Endometrial microvascular endothelial cells (primary cell): ENCODE data around the gene TRIM71. TPM values are rescaled to one million over a fixed set of nuclear protein-coding genes. Genes with fewer than 3 reads are reported as not detected.

ENCODE experiments used
- in situ Hi-C: cut with HindIII; loops from 2 replicates; pipeline ENCODE4 v1.10.0; 2017; ENCODE audit warnings: low sequenced_read_pairs, low pct_unique_long_range_greater_than_20kb; ENCODE audit errors: inconsistent ontology term
- total RNA-seq: library from RNA; depleted of rRNA; stranded (reverse); fragments of >200 nt; gene quantifications from one replicate; pipeline ENCODE4 v1.2.3, GENCODE V29; 2015; ENCODE audit errors: inconsistent ontology term

TRIM71 gene
- total RNA-seq, 1 donor from 2014 or later, result not detected

DNA sequence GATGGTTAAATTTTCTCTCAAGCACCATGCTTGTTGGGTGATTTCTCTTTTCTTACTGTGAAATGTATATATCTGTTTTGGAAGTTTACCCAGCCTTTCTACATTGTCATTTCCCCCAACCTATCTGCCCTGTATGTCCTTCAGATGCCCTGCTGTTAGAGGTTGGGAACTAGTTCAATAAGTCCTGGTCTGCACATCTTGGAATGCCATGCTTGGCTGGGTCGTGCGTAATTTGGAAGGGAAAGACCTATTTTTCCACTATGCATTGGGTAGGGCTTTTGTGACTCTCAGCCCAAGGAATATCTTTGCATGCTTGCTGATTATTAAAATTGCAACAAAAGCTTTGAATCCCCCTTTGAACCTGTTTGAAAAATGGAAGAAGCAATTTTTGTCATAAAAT is 63.8 kb downstream of the TRIM71 start:
- in situ Hi-C loops, result no loop called here

GRCh38 chr3:32882189-32882588 is 64.4 kb downstream of the TRIM71 start:
- in situ Hi-C loops, result no loop called here

GRCh38 chr3:32882603-32883025 is 64.8 kb downstream of the TRIM71 start:
- in situ Hi-C loops, result no loop called here

GRCh38 chr3:32883817-32884216 is 66.0 kb downstream of the TRIM71 start:
- in situ Hi-C loops, result no loop called here

- in situ Hi-C loops, result no loop called here
Observed at GRCh38 chr3:32884591-32884990, 66.8 kb downstream of the TRIM71 start.

GRCh38 chr3:32885283-32885901 is 67.6 kb downstream of the TRIM71 start:
- in situ Hi-C loops, result no loop called here

GRCh38 chr3:32886296-32886695 is 68.5 kb downstream of the TRIM71 start:
- in situ Hi-C loops, result no loop called here

DNA sequence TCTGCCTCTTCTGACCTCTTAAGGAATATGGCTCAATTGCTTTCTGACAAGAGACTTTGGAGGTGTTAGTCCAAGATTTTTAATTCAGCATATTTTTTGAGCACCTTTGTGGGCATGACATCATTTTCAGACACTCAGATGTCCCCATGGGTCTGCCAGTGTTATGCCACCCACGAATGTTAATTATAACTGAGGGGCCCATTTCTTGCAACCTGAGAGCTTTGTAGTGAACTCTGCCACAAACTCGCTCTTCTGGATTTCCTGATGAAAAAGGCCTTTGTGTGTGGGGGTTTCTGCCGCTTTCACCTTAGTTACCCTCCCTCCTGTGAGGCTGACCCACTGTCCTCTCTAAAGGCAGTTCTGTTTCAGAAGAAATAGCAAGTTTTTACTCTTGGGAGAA is 69.1 kb downstream of the TRIM71 start:
- in situ Hi-C loops, result no loop called here

DNA sequence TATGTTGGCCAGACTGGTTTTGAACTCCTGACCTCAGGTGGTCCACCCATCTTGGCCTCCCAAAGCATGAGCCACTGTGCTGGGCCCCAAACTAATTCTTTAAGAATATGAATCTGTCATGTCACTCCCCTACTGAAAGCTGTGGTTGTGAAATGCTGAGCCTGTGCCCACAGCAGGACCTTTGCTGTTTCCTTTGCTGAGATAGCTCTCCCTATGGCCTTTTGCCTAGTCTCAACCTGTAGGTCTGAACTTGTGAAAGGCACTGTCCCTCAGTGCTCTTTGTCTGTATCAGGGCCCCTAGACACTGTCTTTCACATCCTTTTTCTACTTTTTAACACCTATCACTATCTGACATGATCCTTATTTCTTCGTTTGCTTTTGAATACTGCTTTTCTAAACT is 70.9 kb downstream of the TRIM71 start:
- in situ Hi-C loops, result no loop called here

DNA sequence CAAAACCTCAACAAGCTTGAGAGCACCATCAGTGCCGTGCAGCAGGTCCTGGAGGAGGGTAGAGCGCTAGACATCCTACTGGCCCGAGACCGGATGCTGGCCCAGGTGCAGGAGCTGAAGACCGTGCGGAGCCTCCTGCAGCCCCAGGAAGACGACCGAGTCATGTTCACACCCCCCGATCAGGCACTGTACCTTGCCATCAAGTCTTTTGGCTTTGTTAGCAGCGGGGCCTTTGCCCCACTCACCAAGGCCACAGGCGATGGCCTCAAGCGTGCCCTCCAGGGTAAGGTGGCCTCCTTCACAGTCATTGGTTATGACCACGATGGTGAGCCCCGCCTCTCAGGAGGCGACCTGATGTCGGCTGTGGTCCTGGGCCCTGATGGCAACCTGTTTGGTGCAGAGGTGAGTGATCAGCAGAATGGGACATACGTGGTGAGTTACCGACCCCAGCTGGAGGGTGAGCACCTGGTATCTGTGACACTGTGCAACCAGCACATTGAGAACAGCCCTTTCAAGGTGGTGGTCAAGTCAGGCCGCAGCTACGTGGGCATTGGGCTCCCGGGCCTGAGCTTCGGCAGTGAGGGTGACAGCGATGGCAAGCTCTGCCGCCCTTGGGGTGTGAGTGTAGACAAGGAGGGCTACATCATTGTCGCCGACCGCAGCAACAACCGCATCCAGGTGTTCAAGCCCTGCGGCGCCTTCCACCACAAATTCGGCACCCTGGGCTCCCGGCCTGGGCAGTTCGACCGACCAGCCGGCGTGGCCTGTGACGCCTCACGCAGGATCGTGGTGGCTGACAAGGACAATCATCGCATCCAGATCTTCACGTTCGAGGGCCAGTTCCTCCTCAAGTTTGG is 72.9 kb downstream of the TRIM71 start:
- in situ Hi-C loops, result no loop called here

- in situ Hi-C loops, result no loop called here
Observed at GRCh38 chr3:32891365-32891764, 73.6 kb downstream of the TRIM71 start.

- in situ Hi-C loops, result no loop called here
Observed at GRCh38 chr3:32892625-32893598, 75.1 kb downstream of the TRIM71 start.

DNA sequence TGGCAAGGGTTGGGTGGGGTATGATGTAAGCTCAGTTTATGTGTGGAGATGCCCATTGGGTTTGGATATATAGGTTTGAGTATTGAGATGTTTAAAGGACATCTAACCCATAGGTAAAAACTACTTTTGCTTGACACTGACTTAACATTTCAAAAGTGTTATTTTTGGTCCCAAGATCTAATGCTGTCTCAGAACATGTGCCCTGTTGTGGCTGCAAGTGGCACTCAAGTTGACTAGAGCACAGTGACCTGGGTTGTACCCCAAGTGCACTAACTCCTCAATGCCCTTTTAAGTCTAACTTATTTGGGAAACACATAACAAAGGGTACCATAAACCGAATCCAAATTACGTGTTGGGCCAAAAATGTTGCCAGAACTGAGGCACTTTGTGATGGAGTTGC is 77.2 kb downstream of the TRIM71 start:
- in situ Hi-C loops, result no loop called here

DNA sequence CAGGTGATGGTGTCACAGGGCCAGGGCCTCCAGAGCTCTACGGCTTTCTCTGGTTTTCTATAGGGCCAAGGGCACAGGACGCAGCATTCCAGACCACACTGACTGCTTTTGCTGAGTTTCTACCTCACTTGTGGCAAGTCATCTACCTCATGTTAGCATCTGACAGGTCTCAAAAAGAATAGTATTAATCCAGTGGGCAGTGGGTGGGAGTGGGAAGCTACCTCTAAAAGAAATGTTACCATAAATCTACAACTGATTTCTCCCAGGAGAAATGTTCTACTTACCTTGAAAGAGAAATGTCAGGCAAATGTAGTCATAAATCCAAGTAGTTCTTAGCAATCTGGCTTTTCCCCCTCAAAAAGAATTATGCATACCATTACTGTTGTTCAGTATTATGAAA is 77.9 kb downstream of the TRIM71 start:
- in situ Hi-C loops, result no loop called here

DNA sequence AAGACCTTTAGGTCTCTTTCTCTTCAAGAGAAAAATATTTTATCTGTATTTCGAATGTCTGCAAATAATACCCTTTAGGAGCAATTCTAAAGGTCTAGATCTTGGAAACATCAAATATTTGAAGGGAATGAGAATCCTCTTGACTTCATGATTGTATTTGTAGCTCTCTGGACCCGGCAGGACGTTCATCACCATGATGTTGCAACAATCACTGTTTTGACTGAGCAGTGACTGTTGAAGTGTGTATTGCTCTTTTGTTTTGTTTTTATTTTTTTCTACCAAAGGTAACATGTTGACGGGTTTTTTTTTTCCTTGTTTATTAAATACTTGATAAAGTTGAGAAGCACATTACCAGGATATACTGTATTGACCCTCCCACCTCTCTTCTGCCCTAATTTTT is 78.3 kb downstream of the TRIM71 start:
- in situ Hi-C loops, result no loop called here

DNA sequence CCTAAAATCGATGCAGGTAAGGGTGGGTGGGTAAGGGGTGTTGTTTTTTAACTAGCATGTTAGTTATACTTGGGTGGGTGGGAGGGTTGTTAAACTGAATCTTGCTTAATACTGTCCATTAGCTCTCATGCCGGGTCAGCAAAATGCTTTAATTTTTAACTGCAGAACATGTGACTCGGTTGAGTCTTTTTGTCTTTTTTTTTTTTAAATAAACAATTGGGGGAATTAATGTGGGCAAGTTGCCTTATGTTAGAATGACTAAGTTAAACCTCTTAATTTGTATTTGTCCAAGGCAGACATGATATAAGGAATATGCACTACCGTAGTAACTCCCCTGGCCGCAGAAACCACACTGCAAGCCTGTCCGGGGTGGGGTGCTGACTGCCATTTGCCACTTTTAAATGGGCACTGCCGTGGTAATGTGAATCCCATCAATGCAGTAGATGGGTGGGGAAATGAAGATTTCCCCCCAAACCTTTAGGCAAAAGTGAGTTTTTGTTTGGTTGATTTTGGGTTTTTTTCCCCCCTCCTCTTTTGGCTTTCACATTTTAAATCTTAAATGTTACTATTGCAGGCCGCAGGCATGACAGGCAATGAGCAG is 79.3 kb downstream of the TRIM71 start:
- in situ Hi-C loops, result no loop called here

DNA sequence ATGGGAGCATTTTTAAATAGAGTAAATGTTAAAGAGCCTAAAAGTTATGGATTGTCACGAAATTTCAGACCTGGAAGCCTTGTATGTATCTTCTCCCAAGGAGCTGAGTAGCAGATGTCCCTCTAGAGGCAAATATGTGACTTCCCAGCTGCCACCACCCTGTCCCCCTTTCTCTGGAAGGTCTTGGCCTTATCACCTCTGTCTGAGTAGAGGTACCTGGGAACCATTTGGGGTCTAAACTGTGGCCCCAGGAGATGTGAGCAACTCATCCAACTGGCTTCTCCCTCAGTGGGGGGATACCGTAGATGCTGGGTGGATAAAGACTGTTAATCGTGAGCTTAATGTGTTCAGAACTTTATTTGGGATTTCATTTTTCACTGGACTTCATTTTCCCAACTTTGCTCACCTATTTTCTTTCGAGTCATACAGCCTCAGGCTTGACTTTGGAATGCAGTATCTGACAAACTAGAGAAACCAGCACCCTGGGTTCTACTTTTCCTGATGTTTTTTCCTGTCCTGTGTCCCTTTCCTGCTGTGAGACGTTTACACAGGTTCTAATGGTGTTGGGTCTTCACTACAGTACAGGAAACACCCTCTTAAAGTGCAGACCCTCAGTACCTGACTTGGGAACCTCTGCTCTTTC is 80.3 kb downstream of the TRIM71 start:
- in situ Hi-C loops, result no loop called here

GRCh38 chr3:32899265-32899664 is 81.5 kb downstream of the TRIM71 start:
- in situ Hi-C loops, result no loop called here
